ENCODE results near the gene ST6GALNAC6. TPM values are rescaled to one million over a fixed set of nuclear protein-coding genes. Genes with fewer than 3 reads are reported as not detected.

The ST6GALNAC6 gene
- total and polyA plus RNA-seq, 2 of the 4 experiments (the other 2 are of a cell fraction), result 35.7 to 48.6 TPM

GRCh38 chr9:127850286-127850830, 49.0 kb downstream of the ST6GALNAC6 start:
- Histone ChIP-seq H2AFZ (replicated peaks; ENCODE audit: low read length, poor library complexity) (no peak overlapping the region), H3K4me1 (ENCODE audit: control insufficient read depth, insufficient read depth, low read length) (peaks cover 19% of the 10 kb centered on the region), H3K9me3 (ENCODE audit: control insufficient read depth, insufficient read depth, low read length) (peaks cover 10% of the 10 kb centered on the region), H3K79me1 (ENCODE audit: low read depth in 1 of 2, low read length in 2 of 2) (peaks cover 28 to 82% of the 10 kb centered on the region in 2 experiments), H3K23ac (ENCODE audit: low read depth, low read length) (no peak overlapping the region), H2BK120ac (ENCODE audit: low read depth, low read length) (no peak overlapping the region), H2BK5ac (ENCODE audit: low read depth, low read length, poor library complexity, severe bottlenecking) (no peak overlapping the region), H3K56ac (ENCODE audit: extremely low read depth, insufficient read depth, low read length) (no peak overlapping the region), H4K20me1 (ENCODE audit: insufficient read depth, low read length) (0 out of 2 replicates have a peak, but pooled peaks cover 3% of the 10 kb centered on the region), H2AK5ac (ENCODE audit: low read depth, low read length) (no peak overlapping the region), H3K36me3 (ENCODE audit: control insufficient read depth, insufficient read depth, low read length) (peaks cover 23% of the 10 kb centered on the region), H2BK15ac (ENCODE audit: low read depth, low read length) (no peak overlapping the region), H3K14ac (replicated peaks; ENCODE audit: low read depth, low read length) (no peak overlapping the region), H3K9ac (ENCODE audit: low read depth, low read length) (no peak overlapping the region), H4K5ac (ENCODE audit: low read depth, low read length) (no peak overlapping the region), H2BK20ac (ENCODE audit: low read depth, low read length) (no peak overlapping the region), H4K8ac (ENCODE audit: low read depth in 2 of 2, low read length in 2 of 2) (no peak overlapping the region), H3K4me2 (ENCODE audit: low read depth, low read length) (no peak overlapping the region), H3K18ac (ENCODE audit: low read depth, low read length) (no peak overlapping the region), H3K27ac (ENCODE audit: insufficient read depth, low read length) (no peak overlapping the region), H3K4ac (ENCODE audit: low read depth, low read length) (no peak overlapping the region), H3K4me3 (ENCODE audit: insufficient read depth, low read depth, low read length) (no peak overlapping the region), H3K27me3 (ENCODE audit: control insufficient read depth, insufficient read depth, low read length) (no peaks in the 10 kb centered on the region), H3K9me1 (ENCODE audit: insufficient read depth, low read length) (peaks cover 18% of the 10 kb centered on the region), H2AK9ac (replicated peaks; ENCODE audit: low read depth, low read length, poor library complexity) (no peak overlapping the region), H4K91ac (ENCODE audit: insufficient read depth, low read depth, low read length) (no peak overlapping the region)
- WGBS, 2 experiments (ENCODE audit: extremely low coverage in 2 of 2, insufficient read length in 1 of 2), result 100% methylated on average over 3 of the region's 17 CpGs; no CpG with 5 or more reads in 1 of the 2 experiments
- POLR2A ChIA-PET (ENCODE audit: unreplicated experiment), result no interaction called here
- CTCF ChIA-PET, result no interaction called here
- BruUV-seq (replicated peaks), result no TSS peak
- DNase-seq (no peak), ATAC-seq (ENCODE audit: low read depth) (no peak)
- intact Hi-C loops (cut with micrococcal nuclease), result loop anchor here (5.0 kb wide), 1 partner anchor 48 kb away; the partner anchor contains the start of gene FPGS
- TF ChIP-seq CTCF (conservative IDR thresholded peaks at IDR 0.05; ENCODE audit: low read depth, low read length) (no peak), POLR2A (IDR thresholded peaks at IDR 0.05; ENCODE audit: low read depth, low read length) (no peak)
- in situ Hi-C loops (cut with MboI; ENCODE audit: low sequenced_read_pairs), result no loop called here
- dilution Hi-C loops (cut with HindIII; ENCODE audit: low sequenced_read_pairs, unreplicated experiment), result no loop called here

Data from IMR-90 (cell line).